Smooth muscle cell (in vitro differentiated cells): ENCODE data around the gene ADCY3. TPM values are rescaled to one million over a fixed set of nuclear protein-coding genes. Genes with fewer than 3 reads are reported as not detected.
A peak's percentile ranks its signal among the peaks of the same experiment; 100 is the strongest.

Source experiments
- DNase-seq: peaks from one replicate; lab custom pipeline; 2025; ENCODE audit not compliant: unreplicated experiment; lab: John Stamatoyannopoulos, UW
- H2AFZ ChIP-seq: fragments of 200-600 bp; sonication (generic); 2 replicates; pipeline ENCODE4 v1.6.0; 2016; ENCODE audit warnings: antibody characterized with exemption, low read depth, mild to moderate bottlenecking
- H3F3A ChIP-seq: fragments of 200-600 bp; sonication (generic); 2 replicates; pipeline ENCODE4 v1.6.0; 2017; ENCODE audit warnings: antibody characterized with exemption, low read depth
- H3K27ac ChIP-seq: fragments of 200-600 bp; sonication (generic); 2 replicates; pipeline ENCODE4 v1.5.1; 2016; ENCODE audit warnings: low read depth, mild to moderate bottlenecking
- H3K27me3 ChIP-seq: fragments of 200-600 bp; sonication (generic); 2 replicates; pipeline ENCODE4 v1.6.1; 2016; ENCODE audit warnings: low read depth, mild to moderate bottlenecking
- H3K36me3 ChIP-seq: fragments of 200-600 bp; sonication (generic); 2 replicates; pipeline ENCODE4 v1.5.1; 2016; ENCODE audit warnings: low read depth
- H3K4me1 ChIP-seq: fragments of 200-600 bp; sonication (generic); 2 replicates; pipeline ENCODE4 v1.5.1; 2016; ENCODE audit warnings: low read depth
- H3K4me2 ChIP-seq: fragments of 200-600 bp; sonication (generic); 2 replicates; pipeline ENCODE4 v1.6.0; 2016; ENCODE audit warnings: mild to moderate bottlenecking
- H3K4me3 ChIP-seq: fragments of 200-600 bp; sonication (generic); 2 replicates; pipeline ENCODE4 v1.5.1; 2016; ENCODE audit warnings: mild to moderate bottlenecking
- H3K79me2 ChIP-seq: fragments of 200-600 bp; sonication (generic); 2 replicates; pipeline ENCODE4 v1.6.0; 2016; ENCODE audit warnings: low read depth, mild to moderate bottlenecking
- H3K9ac ChIP-seq: fragments of 200-600 bp; sonication (generic); 2 replicates; pipeline ENCODE4 v1.6.0; 2016; ENCODE audit warnings: low read depth
- H3K9me3 ChIP-seq: fragments of 200-600 bp; sonication (generic); replicated peaks from 2 replicates; pipeline ENCODE4 v1.5.1; 2016; ENCODE audit warnings: low read depth
- H4K20me1 ChIP-seq: fragments of 200-600 bp; sonication (generic); 2 replicates; pipeline ENCODE4 v1.6.0; 2016; ENCODE audit warnings: low read depth
- CTCF ChIP-seq: fragments of 200-600 bp; sonication (generic); IDR thresholded peaks from 2 replicates; pipeline ENCODE4 v1.5.1; 2017; ENCODE audit warnings: borderline replicate concordance, mild to moderate bottlenecking, antibody characterized with exemption; ENCODE audit not compliant: insufficient read depth, poor library complexity, severe bottlenecking
- WGBS: methylation state at CpG from one replicate; pipeline ENCODE4 v1.1.7; 2016; ENCODE audit warnings: low lambda C conversion rate; 5-methylcytosine and 5-hydroxymethylcytosine counted together
- polyA plus RNA-seq: library from polyadenylated mRNA; unstranded; fragments of >200 nt; fragmentation: Nextera tagmentation; extraction: Ambion mirVana; gene quantifications from 2 replicates; pipeline ENCODE4 v1.2.1, GENCODE V29; 2016
- total RNA-seq: library from RNA; depleted of rRNA; stranded (reverse); fragments of >200 nt; gene quantifications from 2 replicates; pipeline ENCODE4 v1.2.3, GENCODE V29; 2014

Gene ADCY3
- total and polyA plus RNA-seq, 2 experiments from 2014 or later: 20.8 to 41.7 TPM

GRCh38 chr2:24907116-24907515 lies 12.9 kb downstream of the ADCY3 start:
- no peak overlapping the region for H2AFZ ChIP-seq
- H3K9ac ChIP-seq: no peak overlapping the region
- H3K27me3 ChIP-seq: no peaks in the 10 kb centered on the region
- no peak for TF ChIP-seq CTCF
- H3K27ac ChIP-seq: peak overlapping the region; percentile 1
- no peaks in the 10 kb centered on the region for H4K20me1 ChIP-seq
- WGBS: 24% methylated on average over 5 of the region's 5 CpGs
- no peaks in the 10 kb centered on the region for H3K36me3 ChIP-seq
- no peak for DNase-seq
- no peak overlapping the region for H3K4me2 ChIP-seq
- H3K4me1 ChIP-seq: peaks cover 4% of the 10 kb centered on the region
- H3K9me3 ChIP-seq: no peaks in the 10 kb centered on the region
- H3K4me3 ChIP-seq: no peak overlapping the region
- H3F3A ChIP-seq: no peaks in the 10 kb centered on the region
- H3K79me2 ChIP-seq: peaks cover 4% of the 10 kb centered on the region

- no peak for TF ChIP-seq CTCF
- Histone ChIP-seq H3K27ac (no peak overlapping the region), H3K9me3 (no peaks in the 10 kb centered on the region), H3K79me2 (peaks cover 4% of the 10 kb centered on the region), H3K4me3 (no peak overlapping the region), H3K27me3 (no peaks in the 10 kb centered on the region), H4K20me1 (no peaks in the 10 kb centered on the region), H3F3A (no peaks in the 10 kb centered on the region), H3K36me3 (no peaks in the 10 kb centered on the region), H3K4me1 (peaks cover 4% of the 10 kb centered on the region), H3K9ac (no peak overlapping the region), H2AFZ (no peak overlapping the region), H3K4me2 (no peak overlapping the region)
- WGBS: 95% methylated on average over 6 of the region's 6 CpGs
- no peak for DNase-seq
Measured at GRCh38 chr2:24906466-24906865, 13.6 kb downstream of the ADCY3 start.

GRCh38 chr2:24903161-24904103 lies 16.6 kb downstream of the ADCY3 start:
- Histone ChIP-seq H3K27me3 (no peaks in the 10 kb centered on the region), H3K9ac (no peak overlapping the region), H3K4me1 (peaks cover 4% of the 10 kb centered on the region), H3K27ac (no peak overlapping the region), H3K9me3 (no peaks in the 10 kb centered on the region), H2AFZ (no peak overlapping the region), H3K4me2 (no peak overlapping the region), H3K36me3 (no peaks in the 10 kb centered on the region), H3F3A (no peaks in the 10 kb centered on the region), H4K20me1 (no peaks in the 10 kb centered on the region), H3K4me3 (no peak overlapping the region), H3K79me2 (no peaks in the 10 kb centered on the region)
- TF ChIP-seq CTCF: no peak
- DNase-seq: no peak
- WGBS: 96% methylated on average over 23 of the region's 23 CpGs
